ENCODE data around the gene RPA1.
A peak's percentile ranks its signal among the peaks of the same experiment; 100 is the strongest.

The RPA1 gene

DNA sequence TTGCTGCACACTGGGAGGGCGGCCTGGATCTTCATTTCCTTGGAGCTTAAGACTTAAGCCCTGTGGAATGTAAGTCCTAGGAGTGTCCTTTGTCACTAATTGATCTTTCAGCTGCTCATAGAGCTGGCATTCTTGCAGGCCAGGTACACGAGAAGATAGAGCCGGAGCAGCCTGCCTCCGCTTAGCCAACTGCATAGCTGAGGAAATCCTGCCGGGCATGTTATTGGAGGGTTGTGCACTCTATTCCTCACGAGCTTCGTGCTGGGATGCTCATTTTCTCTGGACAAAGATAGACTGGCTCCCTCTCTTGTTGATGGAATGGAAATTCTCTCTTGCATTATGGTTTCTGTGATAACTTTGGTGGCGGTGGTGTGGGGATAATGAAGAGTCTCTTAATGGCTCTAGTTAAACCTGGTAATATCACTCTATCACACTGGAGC lies 76.9 kb downstream of the RPA1 start:
- Histone ChIP-seq H3K36me3 (ENCODE audit: control insufficient read depth, insufficient read depth, low read length) (no peaks in the 10 kb centered on the region), H3K27me3 (replicated peaks; ENCODE audit: control insufficient read depth, insufficient read depth, low read length, poor library complexity, severe bottlenecking) (peaks cover 23% of the 10 kb centered on the region), H3K4me3 (ENCODE audit: insufficient read depth, low read depth, low read length, poor library complexity, severe bottlenecking) (no peak overlapping the region), H3K4me1 (ENCODE audit: control insufficient read depth, insufficient read depth, low read length, poor library complexity, severe bottlenecking) (peaks cover 10% of the 10 kb centered on the region), H3K9me3 (ENCODE audit: control insufficient read depth, low read length) (no peaks in the 10 kb centered on the region), H3K27ac (ENCODE audit: insufficient read depth, low read length, poor library complexity, severe bottlenecking) (no peak overlapping the region)
- DNase-seq, result no peak

DNA sequence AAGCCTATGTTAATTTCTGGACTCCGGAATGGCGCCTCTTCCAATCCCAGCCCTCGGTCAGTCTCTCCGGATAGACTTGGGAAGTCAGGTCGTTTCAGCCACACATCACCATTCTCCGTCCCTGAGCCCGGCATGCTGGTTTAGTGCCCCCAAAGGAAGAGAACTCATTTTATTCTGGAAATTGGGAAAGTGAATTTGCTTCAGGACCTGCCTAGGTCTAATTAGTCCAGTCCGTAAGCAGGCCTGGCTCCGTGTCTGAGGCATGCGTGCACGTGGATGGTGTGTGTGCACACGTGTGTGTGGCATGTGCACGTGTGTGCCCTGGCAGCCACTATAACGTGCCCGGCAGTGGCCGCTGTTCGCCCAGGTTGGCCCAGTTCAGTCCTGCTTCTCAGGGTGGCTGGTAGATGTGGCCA lies 77.4 kb downstream of the RPA1 start:
- H3K4me3 ChIP-seq (ENCODE audit: insufficient read depth, low read depth, low read length, poor library complexity, severe bottlenecking), result no peak overlapping the region
- DNase-seq, result no peak
- no peaks in the 10 kb centered on the region for H3K9me3 ChIP-seq (ENCODE audit: control insufficient read depth, low read length)
- no peaks in the 10 kb centered on the region for H3K36me3 ChIP-seq (ENCODE audit: control insufficient read depth, insufficient read depth, low read length)
- peaks cover 26% of the 10 kb centered on the region for H3K27me3 ChIP-seq (replicated peaks; ENCODE audit: control insufficient read depth, insufficient read depth, low read length, poor library complexity, severe bottlenecking)
- peaks cover 10% of the 10 kb centered on the region for H3K4me1 ChIP-seq (ENCODE audit: control insufficient read depth, insufficient read depth, low read length, poor library complexity, severe bottlenecking)
- H3K27ac ChIP-seq (ENCODE audit: insufficient read depth, low read length, poor library complexity, severe bottlenecking), result no peak overlapping the region

DNA sequence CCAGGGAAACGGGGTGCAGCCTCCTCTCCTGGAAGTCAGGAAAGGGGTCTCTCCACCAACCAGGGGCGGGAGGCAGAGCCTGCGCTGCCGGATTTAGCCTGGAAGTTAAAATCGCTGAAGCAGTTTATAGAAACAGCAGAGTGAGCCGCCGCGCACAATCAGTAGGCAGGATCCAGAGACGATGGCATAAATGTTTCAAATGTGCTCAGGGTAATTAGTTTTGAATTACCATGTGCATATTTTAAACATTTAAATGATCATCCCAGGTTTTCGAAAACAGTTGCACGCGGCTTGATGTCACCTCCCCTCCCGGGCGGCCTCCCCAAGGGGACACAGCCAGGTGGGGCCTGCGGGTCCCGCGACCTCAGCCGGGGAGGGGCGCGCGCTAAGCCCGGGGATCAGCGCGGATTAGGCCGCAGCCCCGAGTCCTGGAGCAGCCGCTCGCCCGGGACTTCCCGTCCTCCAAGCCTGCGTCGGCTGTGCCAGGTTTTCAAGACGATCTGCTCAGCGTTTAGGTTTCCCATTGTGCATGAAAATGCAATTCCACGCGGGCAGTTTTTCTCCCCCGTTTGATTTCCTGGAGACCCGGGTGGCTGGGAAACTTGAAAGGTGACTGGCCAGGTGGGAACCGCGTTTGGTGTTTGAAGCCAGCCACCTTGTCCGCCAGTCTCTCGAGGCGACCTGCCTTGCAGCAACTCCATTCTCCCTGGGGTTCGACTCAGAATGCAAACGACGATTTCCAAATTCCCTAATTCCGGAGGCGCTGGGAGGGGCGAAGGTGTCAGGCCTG lies 78.3 kb downstream of the RPA1 start:
- Histone ChIP-seq H3K4me1 (ENCODE audit: control insufficient read depth, insufficient read depth, low read length, poor library complexity, severe bottlenecking) (peaks cover 10% of the 10 kb centered on the region), H3K9me3 (ENCODE audit: control insufficient read depth, low read length) (no peaks in the 10 kb centered on the region), H3K4me3 (ENCODE audit: insufficient read depth, low read depth, low read length, poor library complexity, severe bottlenecking) (peak overlapping the region; percentile 48), H3K27ac (ENCODE audit: insufficient read depth, low read length, poor library complexity, severe bottlenecking) (no peak overlapping the region), H3K27me3 (replicated peaks; ENCODE audit: control insufficient read depth, insufficient read depth, low read length, poor library complexity, severe bottlenecking) (peaks cover 26% of the 10 kb centered on the region), H3K36me3 (ENCODE audit: control insufficient read depth, insufficient read depth, low read length) (no peaks in the 10 kb centered on the region)
- DNase-seq, result no peak

DNA sequence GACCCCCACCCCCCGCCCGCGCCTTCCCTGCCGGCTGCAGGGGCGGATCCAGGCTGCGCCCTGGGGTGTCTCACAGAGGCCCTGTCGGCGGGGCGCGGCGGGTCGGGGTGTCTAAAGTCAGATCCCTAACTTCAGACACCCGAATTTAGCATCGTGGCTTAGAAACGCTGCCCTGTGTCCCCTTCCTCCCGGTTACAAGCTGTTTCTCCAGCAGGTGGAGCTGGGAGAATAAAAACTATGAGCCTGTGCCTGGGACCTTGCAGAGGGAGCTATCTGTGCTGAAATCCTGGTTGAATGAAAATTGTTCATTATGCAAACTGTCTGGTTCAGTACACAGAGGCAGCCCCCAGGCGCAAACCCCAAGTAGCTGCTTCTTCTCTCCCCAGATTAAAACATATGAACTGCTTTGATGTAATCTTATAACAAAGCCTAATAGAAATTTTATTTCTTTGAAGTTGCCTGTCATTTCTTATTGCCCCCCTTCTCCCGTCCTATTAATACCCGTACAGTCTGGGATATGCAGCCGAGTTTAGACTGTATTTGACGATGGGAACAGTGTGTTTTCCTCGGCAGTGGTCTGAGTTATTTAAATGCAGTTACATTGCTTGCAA lies 79.0 kb downstream of the RPA1 start:
- H3K9me3 ChIP-seq (ENCODE audit: control insufficient read depth, low read length), result no peaks in the 10 kb centered on the region
- no peak overlapping the region for H3K27ac ChIP-seq (ENCODE audit: insufficient read depth, low read length, poor library complexity, severe bottlenecking)
- peaks cover 26% of the 10 kb centered on the region for H3K27me3 ChIP-seq (replicated peaks; ENCODE audit: control insufficient read depth, insufficient read depth, low read length, poor library complexity, severe bottlenecking)
- peak overlapping the region; percentile 48 for H3K4me3 ChIP-seq (ENCODE audit: insufficient read depth, low read depth, low read length, poor library complexity, severe bottlenecking)
- no peak for DNase-seq
- no peaks in the 10 kb centered on the region for H3K36me3 ChIP-seq (ENCODE audit: control insufficient read depth, insufficient read depth, low read length)
- peaks cover 10% of the 10 kb centered on the region for H3K4me1 ChIP-seq (ENCODE audit: control insufficient read depth, insufficient read depth, low read length, poor library complexity, severe bottlenecking)

DNA sequence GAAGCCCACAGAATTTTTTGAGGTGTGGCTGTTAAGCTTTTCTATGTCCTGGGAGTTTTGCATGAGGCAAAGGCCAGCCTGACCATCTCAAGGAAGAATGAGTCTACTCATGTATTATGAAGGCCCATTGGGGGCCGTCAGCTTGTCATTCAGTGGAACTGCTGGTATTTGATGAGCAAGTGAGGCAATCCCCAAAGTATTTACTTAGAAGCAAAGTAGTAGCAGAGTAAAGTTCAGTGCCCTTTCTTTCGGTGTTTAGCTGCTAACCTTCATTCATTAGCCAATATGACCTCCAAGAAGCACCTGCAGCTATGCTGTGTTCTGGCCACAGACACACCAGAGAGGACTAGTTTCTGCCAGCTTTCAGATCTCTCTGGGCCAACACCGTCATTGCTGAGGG lies 80.2 kb downstream of the RPA1 start:
- Histone ChIP-seq H3K27me3 (replicated peaks; ENCODE audit: control insufficient read depth, insufficient read depth, low read length, poor library complexity, severe bottlenecking) (peaks cover 26% of the 10 kb centered on the region), H3K27ac (ENCODE audit: insufficient read depth, low read length, poor library complexity, severe bottlenecking) (no peak overlapping the region), H3K9me3 (ENCODE audit: control insufficient read depth, low read length) (no peaks in the 10 kb centered on the region), H3K36me3 (ENCODE audit: control insufficient read depth, insufficient read depth, low read length) (no peaks in the 10 kb centered on the region), H3K4me1 (ENCODE audit: control insufficient read depth, insufficient read depth, low read length, poor library complexity, severe bottlenecking) (peaks cover 10% of the 10 kb centered on the region), H3K4me3 (ENCODE audit: insufficient read depth, low read depth, low read length, poor library complexity, severe bottlenecking) (no peak overlapping the region)
- DNase-seq, result no peak

DNA sequence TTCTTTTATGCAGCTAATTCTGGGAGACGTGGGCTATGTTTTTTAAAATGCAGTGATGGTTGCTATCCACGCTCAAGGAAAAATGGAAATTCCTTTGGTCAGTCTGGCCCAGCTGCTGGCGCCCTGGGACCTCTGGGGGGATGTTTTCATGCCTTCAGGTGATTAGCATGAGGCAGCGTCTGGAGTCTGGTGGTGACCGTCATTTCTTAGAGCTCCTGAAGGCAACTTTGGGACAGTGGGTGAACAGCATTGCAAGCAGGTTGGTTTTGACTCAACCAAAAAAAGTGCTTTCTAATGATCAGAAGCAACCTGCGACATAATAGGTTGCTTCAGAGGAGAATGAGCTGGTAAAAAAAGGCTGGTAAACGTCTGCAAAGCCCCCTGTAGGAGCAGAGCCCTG lies 82.3 kb downstream of the RPA1 start:
- Histone ChIP-seq H3K9me3 (ENCODE audit: control insufficient read depth, low read length) (no peaks in the 10 kb centered on the region), H3K4me3 (ENCODE audit: insufficient read depth, low read depth, low read length, poor library complexity, severe bottlenecking) (no peak overlapping the region), H3K27ac (ENCODE audit: insufficient read depth, low read length, poor library complexity, severe bottlenecking) (no peak overlapping the region), H3K4me1 (ENCODE audit: control insufficient read depth, insufficient read depth, low read length, poor library complexity, severe bottlenecking) (peaks cover 10% of the 10 kb centered on the region), H3K27me3 (replicated peaks; ENCODE audit: control insufficient read depth, insufficient read depth, low read length, poor library complexity, severe bottlenecking) (peaks cover 23% of the 10 kb centered on the region), H3K36me3 (ENCODE audit: control insufficient read depth, insufficient read depth, low read length) (no peaks in the 10 kb centered on the region)
- DNase-seq, result no peak

DNA sequence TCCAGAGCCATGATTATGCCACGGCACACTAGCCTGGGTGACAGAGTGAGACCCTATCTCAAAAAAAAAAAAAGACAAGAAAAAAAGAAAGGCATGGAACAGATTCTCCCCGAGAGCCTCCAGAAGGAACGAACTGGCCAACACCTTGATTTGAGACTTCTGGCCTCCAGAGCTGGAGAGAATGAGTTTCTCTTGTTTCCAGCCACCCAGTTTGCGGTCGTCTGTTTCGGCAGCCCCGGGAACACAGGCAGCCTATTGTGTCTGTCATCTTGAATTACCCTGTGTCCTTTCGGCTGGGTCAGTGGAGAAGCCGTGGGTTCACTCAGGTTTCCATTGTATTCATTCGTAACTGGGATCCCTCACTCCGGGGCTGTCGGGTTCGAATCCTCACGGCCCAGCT lies 83.9 kb downstream of the RPA1 start:
- H3K4me3 ChIP-seq (ENCODE audit: insufficient read depth, low read depth, low read length, poor library complexity, severe bottlenecking), result no peak overlapping the region
- no peak for DNase-seq

DNA sequence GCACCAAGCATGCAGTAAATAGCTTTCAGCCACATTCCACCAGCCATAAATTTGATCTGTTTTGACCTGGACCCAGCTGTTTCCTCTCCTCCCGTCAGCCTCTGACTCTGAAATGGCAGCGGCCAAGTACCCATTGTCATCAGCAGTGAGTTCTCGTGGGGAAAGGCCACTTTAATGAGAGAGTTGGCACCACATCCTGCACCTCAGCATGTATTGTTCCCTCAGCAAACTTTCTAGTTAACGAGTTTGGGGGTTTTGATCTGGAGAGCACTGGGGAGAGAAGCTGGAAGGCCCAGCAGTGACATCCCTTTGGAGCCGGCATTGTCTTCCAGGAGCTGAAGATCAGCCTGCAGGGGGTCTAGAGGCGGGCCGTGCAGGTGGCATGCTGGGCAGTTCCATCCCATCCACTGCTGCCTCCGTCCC lies 84.9 kb downstream of the RPA1 start:
- H3K27ac ChIP-seq (ENCODE audit: insufficient read depth, low read length, poor library complexity, severe bottlenecking), result no peak overlapping the region
- no peak overlapping the region for H3K4me3 ChIP-seq (ENCODE audit: insufficient read depth, low read depth, low read length, poor library complexity, severe bottlenecking)
- DNase-seq, result no peak
- no peaks in the 10 kb centered on the region for H3K36me3 ChIP-seq (ENCODE audit: control insufficient read depth, insufficient read depth, low read length)
- H3K27me3 ChIP-seq (replicated peaks; ENCODE audit: control insufficient read depth, insufficient read depth, low read length, poor library complexity, severe bottlenecking), result peaks cover 4% of the 10 kb centered on the region
- no peaks in the 10 kb centered on the region for H3K9me3 ChIP-seq (ENCODE audit: control insufficient read depth, low read length)
- H3K4me1 ChIP-seq (ENCODE audit: control insufficient read depth, insufficient read depth, low read length, poor library complexity, severe bottlenecking), result no peaks in the 10 kb centered on the region

More for the DNA sequence above, 83.9 kb downstream of the RPA1 start:
- Histone ChIP-seq H3K27ac (ENCODE audit: insufficient read depth, low read length, poor library complexity, severe bottlenecking) (no peak overlapping the region), H3K27me3 (replicated peaks; ENCODE audit: control insufficient read depth, insufficient read depth, low read length, poor library complexity, severe bottlenecking) (peaks cover 8% of the 10 kb centered on the region), H3K4me1 (ENCODE audit: control insufficient read depth, insufficient read depth, low read length, poor library complexity, severe bottlenecking) (peaks cover 3% of the 10 kb centered on the region), H3K9me3 (ENCODE audit: control insufficient read depth, low read length) (no peaks in the 10 kb centered on the region), H3K36me3 (ENCODE audit: control insufficient read depth, insufficient read depth, low read length) (no peaks in the 10 kb centered on the region)

DNA sequence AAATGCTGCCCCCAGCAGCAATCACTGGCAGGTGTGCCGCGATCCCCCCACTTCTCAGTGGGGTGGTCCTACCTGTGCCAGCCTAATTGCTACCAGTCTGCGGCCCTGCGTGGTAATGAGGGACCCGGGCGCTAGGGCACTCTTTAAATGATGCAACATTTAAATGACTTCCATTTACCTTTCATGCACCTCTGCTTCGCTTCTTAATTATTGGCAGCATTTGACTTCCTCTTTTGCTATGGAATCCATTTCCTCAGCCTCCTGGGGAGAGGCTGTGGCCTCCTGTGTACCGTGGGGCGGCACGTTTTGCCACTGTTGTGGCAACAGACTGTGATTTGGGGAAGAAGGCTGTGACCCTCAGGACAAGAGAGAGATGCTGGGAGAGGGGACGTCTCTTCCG lies 86.1 kb downstream of the RPA1 start:
- Histone ChIP-seq H3K4me1 (ENCODE audit: control insufficient read depth, insufficient read depth, low read length, poor library complexity, severe bottlenecking) (no peaks in the 10 kb centered on the region), H3K4me3 (ENCODE audit: insufficient read depth, low read depth, low read length, poor library complexity, severe bottlenecking) (no peak overlapping the region)
- DNase-seq, result no peak

DNA sequence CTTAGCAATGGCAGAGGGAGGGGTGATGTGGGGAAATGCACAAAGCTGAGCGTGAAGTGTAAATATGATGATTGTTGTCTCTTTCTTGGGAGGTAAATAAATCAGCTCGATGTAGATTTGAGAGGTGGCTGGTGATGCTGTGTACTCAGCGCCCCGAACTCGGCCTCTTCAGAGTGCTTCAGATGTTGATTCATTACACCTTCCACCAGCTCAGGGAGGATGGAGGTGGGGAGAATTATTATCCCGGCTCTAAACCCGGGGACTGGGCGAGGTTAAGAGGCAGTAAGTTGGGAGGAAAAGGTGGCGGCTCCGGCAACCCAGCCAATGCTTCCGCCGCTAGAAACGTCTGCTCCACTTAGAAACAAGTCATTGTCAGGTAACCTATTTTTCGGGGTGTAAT lies 86.5 kb downstream of the RPA1 start:
- H3K27ac ChIP-seq (ENCODE audit: insufficient read depth, low read length, poor library complexity, severe bottlenecking), result no peak overlapping the region
- no peak for DNase-seq
- H3K4me1 ChIP-seq (ENCODE audit: control insufficient read depth, insufficient read depth, low read length, poor library complexity, severe bottlenecking), result no peaks in the 10 kb centered on the region
- H3K27me3 ChIP-seq (replicated peaks; ENCODE audit: control insufficient read depth, insufficient read depth, low read length, poor library complexity, severe bottlenecking), result peaks cover 4% of the 10 kb centered on the region
- H3K36me3 ChIP-seq (ENCODE audit: control insufficient read depth, insufficient read depth, low read length), result no peaks in the 10 kb centered on the region
- H3K9me3 ChIP-seq (ENCODE audit: control insufficient read depth, low read length), result no peaks in the 10 kb centered on the region
- no peak overlapping the region for H3K4me3 ChIP-seq (ENCODE audit: insufficient read depth, low read depth, low read length, poor library complexity, severe bottlenecking)

More for the DNA sequence above, 86.1 kb downstream of the RPA1 start:
- peaks cover 4% of the 10 kb centered on the region for H3K27me3 ChIP-seq (replicated peaks; ENCODE audit: control insufficient read depth, insufficient read depth, low read length, poor library complexity, severe bottlenecking)
- H3K9me3 ChIP-seq (ENCODE audit: control insufficient read depth, low read length), result no peaks in the 10 kb centered on the region
- no peaks in the 10 kb centered on the region for H3K36me3 ChIP-seq (ENCODE audit: control insufficient read depth, insufficient read depth, low read length)
- no peak overlapping the region for H3K27ac ChIP-seq (ENCODE audit: insufficient read depth, low read length, poor library complexity, severe bottlenecking)

Data from effector memory CD4-positive, alpha-beta T cell (primary cell).